Sigmoid colon (tissue), 7 donors: ENCODE data around the gene VRTN. TPM values are rescaled to one million over a fixed set of nuclear protein-coding genes. Genes with fewer than 3 reads are reported as not detected.

Experiments used
- DNase-seq: peaks from one replicate; pipeline ENCODE4 v3.0.0-alpha.2; 2019
- H3K27ac ChIP-seq, 4 donors: fragments of 200-600 bp; sonication (generic); one replicate each; pipeline ENCODE4 v1.5.1; 2016 to 2019; ENCODE audit warnings: mild to moderate bottlenecking in 1 of 4
- H3K27me3 ChIP-seq, 3 donors: fragments of 200-600 bp; sonication (generic); one replicate each; pipeline ENCODE4 v1.5.1; 2019; ENCODE audit warnings: mild to moderate bottlenecking in 1 of 3
- H3K36me3 ChIP-seq, 4 donors: fragments of 200-600 bp; sonication (generic); one replicate each; pipeline ENCODE4 v1.5.1; 2016 to 2019
- H3K4me1 ChIP-seq, 4 donors: fragments of 200-600 bp; sonication (generic); one replicate each; pipeline ENCODE4 v1.5.1; 2017 to 2019
- H3K4me3 ChIP-seq, 4 donors: fragments of 200-600 bp; sonication (generic); one replicate each; pipeline ENCODE4 v1.5.1; 2017 to 2019; ENCODE audit warnings: mild to moderate bottlenecking in 2 of 4, moderate library complexity in 1 of 4
- H3K9me3 ChIP-seq, 4 donors: fragments of 200-600 bp in 3 of 4; sonication (generic) in 3 of 4; one replicate each; pipeline versions ENCODE4 v1.5.1 to v1.6.1; 2013 to 2019
- CTCF ChIP-seq, 4 experiments: fragments of 450-650 bp in 3 of 4; fragments of 200-600 bp in 1 of 4; IDR thresholded peaks; one replicate each; pipeline ENCODE4 v1.5.1; 2016 to 2019; ENCODE audit warnings: antibody characterized with exemption in 4 of 4, mild to moderate bottlenecking in 3 of 4, moderate library complexity in 2 of 4
- EP300 ChIP-seq, 4 donors: sonication (generic); formaldehyde crosslinking; IDR thresholded peaks; one replicate each; pipeline ENCODE4 v1.6.1; 2017; ENCODE audit warnings: antibody characterized with exemption in 4 of 4
- POLR2A ChIP-seq, 2 donors: fragments of 450-650 bp; IDR thresholded peaks; one replicate each; pipeline ENCODE4 v1.6.1; 2016; ENCODE audit warnings: antibody characterized with exemption in 2 of 2, mild to moderate bottlenecking in 2 of 2, moderate library complexity in 2 of 2
- POLR2AphosphoS5 ChIP-seq, 4 donors: sonication (generic); formaldehyde crosslinking; IDR thresholded peaks; one replicate each; pipeline ENCODE4 v1.6.1; 2017; ENCODE audit warnings: antibody characterized with exemption in 4 of 4
- WGBS, 2 donors: extraction: QIAGEN DNeasy Blood & Tissue Kit; methylation state at CpG; one replicate each; pipeline ENCODE4 v1.1.7; 2013; 5-methylcytosine and 5-hydroxymethylcytosine counted together
- intact Hi-C: fragments of 100-400 bp; cut with DNase I; formaldehyde crosslinking; loops from one replicate; pipeline ENCODE4 v1.15.1; 2023
- polyA plus RNA-seq, 3 donors: library from polyadenylated mRNA; stranded (reverse); fragments of 200-250 nt; gene quantifications; one replicate each; pipeline ENCODE4 v1.2.3, GENCODE V29; 2013
- total RNA-seq, 4 donors: library from RNA; depleted of rRNA; stranded (reverse); fragments of >200 nt; gene quantifications; one replicate each; pipeline ENCODE4 v1.1.0, GENCODE V29; 2016
- donor health status: healthy with polysubstance abuse.
- donor health status: Bipolar disorder and iron deficiency.
- donor health status: healthy.

VRTN gene
- total and polyA plus RNA-seq, 7 donors, result 0.23 to 0.25 TPM; not detected in 5

- TF ChIP-seq POLR2A (IDR thresholded peaks at IDR 0.05) (no peak), EP300 (IDR thresholded peaks at IDR 0.05) (no peak), POLR2AphosphoS5 (IDR thresholded peaks at IDR 0.05) (no peak), CTCF (IDR thresholded peaks at IDR 0.05) (no peak)
- intact Hi-C loops, result no loop called here
- no peak overlapping the region for H3K27ac ChIP-seq
- H3K4me1 ChIP-seq, result peaks cover 0 to 14% (median 9%) of the 10 kb centered on the region in 4 donors
- H3K9me3 ChIP-seq, result no peaks in the 10 kb centered on the region
- DNase-seq, result no peak
- no peak overlapping the region for H3K4me3 ChIP-seq
- WGBS, 2 donors, result 14 to 48% methylated on average over 13 of the region's 13 CpGs
- no peaks in the 10 kb centered on the region for H3K36me3 ChIP-seq
- H3K27me3 ChIP-seq, result peaks cover 0 to 47% (median 5%) of the 10 kb centered on the region in 3 donors
These were observed 51.9 kb downstream of the VRTN start for GRCh38 chr14:74400031-74400685.

GRCh38 chr14:74400919-74401503, 52.7 kb downstream of the VRTN start:
- Histone ChIP-seq H3K27ac (no peak overlapping the region), H3K9me3 (no peaks in the 10 kb centered on the region), H3K4me3 (no peak overlapping the region), H3K27me3 (peaks cover 0 to 51% (median 8%) of the 10 kb centered on the region in 3 donors), H3K4me1 (peaks cover 0 to 14% (median 9%) of the 10 kb centered on the region in 4 donors), H3K36me3 (no peaks in the 10 kb centered on the region)
- TF ChIP-seq POLR2AphosphoS5 (IDR thresholded peaks at IDR 0.05) (no peak), EP300 (IDR thresholded peaks at IDR 0.05) (no peak), POLR2A (IDR thresholded peaks at IDR 0.05) (no peak), CTCF (IDR thresholded peaks at IDR 0.05) (no peak)
- no peak for DNase-seq
- WGBS, 2 donors, result 30 to 48% methylated on average over 8 of the region's 8 CpGs
- intact Hi-C loops, result no loop called here

- Histone ChIP-seq H3K9me3 (no peaks in the 10 kb centered on the region), H3K4me1 (peaks cover 0 to 14% (median 9%) of the 10 kb centered on the region in 4 donors), H3K27ac (no peak overlapping the region), H3K36me3 (no peaks in the 10 kb centered on the region), H3K27me3 (peaks cover 0 to 51% (median 8%) of the 10 kb centered on the region in 3 donors), H3K4me3 (no peak overlapping the region)
- 1 to 5% methylated on average over 12 of the region's 12 CpGs for WGBS, 2 donors
- intact Hi-C loops, result no loop called here
- DNase-seq, result no peak
- TF ChIP-seq EP300 (IDR thresholded peaks at IDR 0.05) (no peak), CTCF (IDR thresholded peaks at IDR 0.05) (no peak), POLR2A (IDR thresholded peaks at IDR 0.05) (no peak), POLR2AphosphoS5 (IDR thresholded peaks at IDR 0.05) (no peak)
These were observed 53.4 kb downstream of the VRTN start for GRCh38 chr14:74401504-74402241.

- peak; percentile 52 for DNase-seq
- TF ChIP-seq POLR2AphosphoS5 (IDR thresholded peaks at IDR 0.05) (no peak), CTCF (IDR thresholded peaks at IDR 0.05) (no peak), POLR2A (IDR thresholded peaks at IDR 0.05) (no peak), EP300 (IDR thresholded peaks at IDR 0.05) (no peak)
- H3K27me3 ChIP-seq, result peaks cover 0 to 48% (median 8%) of the 10 kb centered on the region in 3 donors
- no peak overlapping the region for H3K27ac ChIP-seq
- H3K9me3 ChIP-seq, result no peaks in the 10 kb centered on the region
- H3K4me1 ChIP-seq, result peaks cover 0 to 14% (median 9%) of the 10 kb centered on the region in 4 donors
- intact Hi-C loops, result no loop called here
- no peak overlapping the region for H3K4me3 ChIP-seq
- WGBS, 2 donors, result 25 to 43% methylated on average over 10 of the region's 10 CpGs
- H3K36me3 ChIP-seq, result no peaks in the 10 kb centered on the region
These were observed 54.4 kb downstream of the VRTN start for GRCh38 chr14:74402401-74403251.
